Spleen (tissue), 11 donors: ENCODE measurements around the gene SSNA1. TPM values are rescaled to one million over a fixed set of nuclear protein-coding genes. Genes with fewer than 3 reads are reported as not detected.

Experiments used
- DNase-seq: peaks from one replicate; pipeline ENCODE4 v3.0.0-alpha.2; 2020
- H3K27ac ChIP-seq, 8 donors: fragments of 200-600 bp; sonication (generic) in 7 of 8; 1 replicate in 4 of 8; 2 replicates in 4 of 8; pipeline versions ENCODE4 v1.5.0 to v1.8.0; 2016 to 2021; ENCODE audit warnings: inconsistent platforms in 4 of 8, mild to moderate bottlenecking in 4 of 8, moderate library complexity in 1 of 8
- H3K27me3 ChIP-seq, 7 donors: fragments of 200-600 bp; sonication (generic) in 6 of 7; replicated peaks in 1 of 7; 1 replicate in 4 of 7; 2 replicates in 3 of 7; pipeline versions ENCODE4 v1.5.0 to v1.8.0; 2016 to 2021; ENCODE audit warnings: inconsistent platforms in 3 of 7, mild to moderate bottlenecking in 1 of 7
- H3K36me3 ChIP-seq, 6 donors: fragments of 200-600 bp; sonication (generic) in 5 of 6; 1 replicate in 4 of 6; 2 replicates in 2 of 6; pipeline versions ENCODE4 v1.5.0 to v1.8.0; 2016 to 2021; ENCODE audit warnings: inconsistent platforms in 2 of 6
- H3K4me1 ChIP-seq, 6 donors: fragments of 200-600 bp; sonication (generic) in 5 of 6; 1 replicate in 3 of 6; 2 replicates in 3 of 6; pipeline versions ENCODE4 v1.5.0 to v1.8.0; 2016 to 2021; ENCODE audit warnings: inconsistent platforms in 3 of 6
- H3K4me3 ChIP-seq, 8 donors: fragments of 200-600 bp; sonication (generic) in 7 of 8; 1 replicate in 4 of 8; 2 replicates in 4 of 8; pipeline versions ENCODE4 v1.5.0 to v1.8.0; 2016 to 2021; ENCODE audit warnings: inconsistent platforms in 4 of 8, mild to moderate bottlenecking in 4 of 8, moderate library complexity in 2 of 8
- H3K9me3 ChIP-seq, 8 donors: fragments of 200-600 bp; sonication (generic) in 7 of 8; 1 replicate in 4 of 8; 2 replicates in 4 of 8; pipeline versions ENCODE4 v1.5.0 to v1.8.0; 2016 to 2021; ENCODE audit warnings: inconsistent platforms in 4 of 8
- CTCF ChIP-seq, 11 experiments: fragments of 200-600 bp in 7 of 11; fragments of 450-650 bp in 4 of 11; sonication (generic) in 4 of 11; IDR thresholded peaks in 8 of 11; conservative IDR thresholded peaks in 3 of 11; 1 replicate in 7 of 11; 2 replicates in 4 of 11; pipeline versions ENCODE4 v1.4.0 to v1.8.0; 2016 to 2021; ENCODE audit warnings: antibody characterized with exemption in 11 of 11, inconsistent platforms in 4 of 11, mild to moderate bottlenecking in 1 of 11
- POLR2A ChIP-seq, 3 donors: fragments of 450-650 bp; IDR thresholded peaks; one replicate each; pipeline ENCODE4 v1.5.1; 2017; ENCODE audit warnings: antibody characterized with exemption in 3 of 3, mild to moderate bottlenecking in 1 of 3
- POLR2AphosphoS5 ChIP-seq, 3 donors: sonication (generic); formaldehyde crosslinking; IDR thresholded peaks; one replicate each; pipeline ENCODE4 v1.5.1; 2017; ENCODE audit warnings: antibody characterized with exemption in 3 of 3
- WGBS, 5 donors: extraction: QIAGEN DNeasy Blood & Tissue Kit in 3 of 5; methylation state at CpG; one replicate each; pipeline versions ENCODE4 v1.1.5 to v1.1.7; 2013 to 2018; 5-methylcytosine and 5-hydroxymethylcytosine counted together
- intact Hi-C: fragments of 100-400 bp; cut with DNase I; formaldehyde crosslinking; loops from one replicate; pipeline ENCODE4 v1.15.0; 2023; ENCODE audit warnings: low total_unique reads
- polyA plus RNA-seq, 3 donors: library from polyadenylated mRNA; stranded (reverse); fragments of 200-250 nt; gene quantifications; one replicate each; pipeline ENCODE4 v1.2.1, GENCODE V29; 2013
- total RNA-seq, 7 donors: library from RNA; depleted of rRNA in 3 of 7; stranded (reverse); fragments of >200 nt in 3 of 7; fragmentation: NEBNext Ultra II Directional in 4 of 7; extraction: Animal tissue kit (Norgen Biotek cat#: 25700) in 4 of 7; gene quantifications; one replicate each; pipeline versions ENCODE4 v1.1.0 to v1.2.1, GENCODE V29; 2016 to 2021
- donor health status: healthy with polysubstance abuse.
- donor health status: DM: no; HTN: no; CAD: no; lungs with moderate emphysema.
- donor health status: DM: no; HTN: no; CAD: no.
- donor health status: Bipolar disorder and iron deficiency.
- donor health status: healthy.
- donor health status: DM: no; HTN: no; CAD: no.
- donor health status: DM: yes; HTN: yes; CAD: no.

Gene SSNA1
- total and polyA plus RNA-seq, 10 donors = 38.2 to 109 (median 48.0) TPM

- 91 to 97% (median 95%) methylated on average over 13 to 19 of the region's 19 CpGs for WGBS, 5 donors
- H3K9me3 ChIP-seq = no peaks in the 10 kb centered on the region
- H3K27me3 ChIP-seq = no peaks in the 10 kb centered on the region
- TF ChIP-seq POLR2AphosphoS5 (IDR thresholded peaks at IDR 0.05) (peak in 2 of 3 donors; percentile 17 to 21), POLR2A (IDR thresholded peaks at IDR 0.05) (no peak), CTCF (IDR thresholded peaks at IDR 0.05 in 8 of 11, conservative IDR thresholded peaks at IDR 0.05 in 3 of 11) (no peak)
- peaks cover 0 to 34% (median 18%) of the 10 kb centered on the region in 6 donors for H3K4me1 ChIP-seq
- intact Hi-C loops = no loop called here
- no peak overlapping the region for H3K4me3 ChIP-seq
- DNase-seq = no peak
- H3K36me3 ChIP-seq = peaks cover 0 to 78% (median 23%) of the 10 kb centered on the region in 6 donors
- H3K27ac ChIP-seq = no peak overlapping the region
These were observed 26.1 kb downstream of the SSNA1 start for GRCh38 chr9:137214620-137215019.

- Histone ChIP-seq H3K36me3 (peaks cover 0 to 71% (median 16%) of the 10 kb centered on the region in 6 donors), H3K4me3 (no peak overlapping the region), H3K27ac (no peak overlapping the region), H3K9me3 (no peaks in the 10 kb centered on the region), H3K27me3 (no peaks in the 10 kb centered on the region), H3K4me1 (peaks cover 0 to 34% (median 18%) of the 10 kb centered on the region in 6 donors)
- TF ChIP-seq POLR2A (IDR thresholded peaks at IDR 0.05) (no peak), POLR2AphosphoS5 (IDR thresholded peaks at IDR 0.05) (no peak), CTCF (IDR thresholded peaks at IDR 0.05 in 8 of 11, conservative IDR thresholded peaks at IDR 0.05 in 3 of 11) (no peak)
- DNase-seq = no peak
- intact Hi-C loops = no loop called here
- 92 to 98% (median 94%) methylated on average over 13 to 22 of the region's 22 CpGs for WGBS, 5 donors
These were observed 26.9 kb downstream of the SSNA1 start for GRCh38 chr9:137215196-137215986.

DNA sequence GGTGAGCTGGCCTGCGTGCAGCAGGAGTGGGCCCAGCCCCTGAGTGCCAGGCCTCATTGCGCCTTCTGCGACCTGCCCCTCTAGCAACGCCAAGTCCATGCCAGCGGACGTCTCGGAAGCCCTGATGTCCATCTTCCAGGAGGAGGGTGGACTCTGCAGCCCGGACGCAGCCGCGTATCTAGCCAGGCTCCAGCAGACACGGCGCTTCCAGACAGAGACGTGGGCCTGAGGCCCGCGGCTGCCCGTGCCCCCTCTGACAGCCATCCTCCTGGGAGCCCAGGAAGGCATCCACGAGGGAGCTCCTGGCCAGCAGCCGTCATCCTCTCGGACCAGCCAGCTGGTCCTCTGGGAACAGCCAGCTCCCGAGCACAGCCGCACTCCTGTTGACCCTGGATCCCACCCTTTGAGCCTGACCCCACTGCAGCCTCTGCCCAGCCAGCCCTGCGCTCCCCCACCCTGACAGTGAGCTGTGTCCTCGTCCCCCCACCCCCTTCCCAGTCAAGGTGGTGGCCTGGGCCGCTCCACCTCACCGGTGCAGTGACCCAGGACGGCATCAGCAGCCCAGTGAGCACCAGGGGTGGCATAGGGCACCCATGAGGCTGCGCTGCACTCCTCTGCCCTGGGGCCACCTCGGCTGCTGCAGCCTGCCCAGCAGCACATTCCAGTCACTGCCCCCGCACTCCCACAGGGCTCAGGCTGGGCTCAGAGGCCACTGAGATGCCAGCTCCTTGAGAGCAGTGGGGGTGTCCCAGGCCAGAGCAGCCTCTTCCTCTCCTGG lies 27.9 kb downstream of the SSNA1 start:
- Histone ChIP-seq H3K9me3 (no peaks in the 10 kb centered on the region), H3K36me3 (peaks cover 0 to 62% (median 13%) of the 10 kb centered on the region in 6 donors), H3K27ac (no peak overlapping the region), H3K4me1 (peaks cover 0 to 40% (median 19%) of the 10 kb centered on the region in 6 donors), H3K4me3 (no peak overlapping the region), H3K27me3 (peaks cover 0 to 4% (median 0%) of the 10 kb centered on the region in 7 donors)
- intact Hi-C loops = no loop called here
- DNase-seq = no peak
- 89 to 96% (median 92%) methylated on average over 11 to 30 of the region's 30 CpGs for WGBS, 5 donors
- no peak for TF ChIP-seq CTCF (IDR thresholded peaks at IDR 0.05 in 8 of 11, conservative IDR thresholded peaks at IDR 0.05 in 3 of 11)
- peak in 2 of 3 donors; percentile 14 to 31 for TF ChIP-seq POLR2AphosphoS5 (IDR thresholded peaks at IDR 0.05)
- TF ChIP-seq POLR2A (IDR thresholded peaks at IDR 0.05) = no peak
